HepG2 (cell line): Measurements from ENCODE around the gene LAMTOR3. TPM values are rescaled to one million over a fixed set of nuclear protein-coding genes. Genes with fewer than 3 reads are reported as not detected.

Experiments
- ATAC-seq: fragments of 200-7000 bp; cut with Tn5 transposase; 3 replicates; pipeline ENCODE4 v1.9.1; 2020; ENCODE audit warnings: mild to moderate bottlenecking, moderate library complexity
- BruUV-seq: library from RNA; stranded (reverse); fragments of 400-500 nt; replicated peaks from 2 replicates; lab custom pipeline; 2021; lab: Mats Ljungman, UMichigan
- CTCF ChIA-PET: fragments of 300-600 bp; formaldehyde crosslinking; extraction: SDS; loops from one replicate; lab custom pipeline; 2021; ENCODE audit warnings: low total read pairs, inconsistent platforms, low intra/inter-chr PET ratio; lab: Yijun Ruan, JAX
- POLR2A ChIA-PET: fragments of 350-600 bp; sonication (Branson Sonifier 250); formaldehyde crosslinking; loops from one replicate; lab custom pipeline; 2020; ENCODE audit warnings: antibody characterized with exemption, inconsistent platforms; lab: Yijun Ruan, JAX
- DNase-seq: peaks from one replicate; pipeline ENCODE4 v3.0.0-alpha.2; 2015; ENCODE audit warnings: low spot score
- FAIRE-seq: peaks from 3 replicates; lab custom pipeline; 2011; peaks lifted over from hg19 to GRCh38; lab: Jason Lieb, UNC
- H2AFZ ChIP-seq: one replicate; pipeline ENCODE4 v1.6.1; 2011; ENCODE audit warnings: low read length, inconsistent platforms
- H3K27ac ChIP-seq: fragments of 300-600 bp; 3 replicates; pipeline ENCODE4 v1.8.0; 2011; ENCODE audit warnings: mixed run types, mild to moderate bottlenecking, mixed read lengths, low read length, inconsistent platforms; ENCODE audit not compliant: insufficient read depth; ENCODE audit errors: extremely low read length
- H3K27me3 ChIP-seq, 2 experiments: fragments of 200-600 bp in 1 of 2; 2 replicates in 1 of 2; 3 replicates in 1 of 2; pipeline versions ENCODE4 v1.6.0 to v1.8.0; 2011; ENCODE audit warnings: low read length in 2 of 2, mild to moderate bottlenecking in 2 of 2, moderate library complexity in 2 of 2, inconsistent platforms in 1 of 2; ENCODE audit not compliant: insufficient read depth in 2 of 2, control insufficient read depth in 1 of 2
- H3K36me3 ChIP-seq, 2 experiments: fragments of 200-600 bp in 1 of 2; replicated peaks in 1 of 2; 2 replicates in 1 of 2; 3 replicates in 1 of 2; pipeline versions ENCODE4 v1.5.1 to v1.8.0; 2011; ENCODE audit warnings: low read length in 2 of 2, inconsistent platforms in 1 of 2; ENCODE audit not compliant: insufficient read depth in 2 of 2, control insufficient read depth in 1 of 2
- H3K4me1 ChIP-seq: 2 replicates; pipeline ENCODE4 v1.5.1; 2012; ENCODE audit warnings: low read length, inconsistent platforms; ENCODE audit not compliant: insufficient read depth
- H3K4me2 ChIP-seq: 2 replicates; pipeline ENCODE4 v1.6.0; 2011; ENCODE audit warnings: low read depth, low read length, inconsistent platforms
- H3K4me3 ChIP-seq, 3 experiments: fragments of 200-600 bp in 1 of 3; sonication (generic), shearing (Covaris generic) in 1 of 3; replicated peaks in 1 of 3; 2 replicates each; pipeline ENCODE4 v1.5.1; 2011 to 2016; ENCODE audit warnings: low read length in 3 of 3, inconsistent platforms in 2 of 3, low read depth in 2 of 3, mild to moderate bottlenecking in 2 of 3, control low read depth in 1 of 3, mixed read lengths in 1 of 3; ENCODE audit not compliant: insufficient read depth in 1 of 3
- H3K79me2 ChIP-seq: one replicate; pipeline ENCODE4 v1.6.1; 2011; ENCODE audit warnings: low read length, inconsistent platforms; ENCODE audit not compliant: insufficient read depth
- H3K9ac ChIP-seq: 2 replicates; pipeline ENCODE4 v1.6.0; 2011; ENCODE audit warnings: mild to moderate bottlenecking, low read depth, low read length, inconsistent platforms; ENCODE audit not compliant: insufficient read depth
- H3K9me3 ChIP-seq: 2 replicates; pipeline ENCODE4 v1.5.1; 2012; ENCODE audit warnings: mild to moderate bottlenecking, low read length
- H4K20me1 ChIP-seq: 2 replicates; pipeline ENCODE4 v1.6.0; 2011; ENCODE audit warnings: inconsistent platforms, mild to moderate bottlenecking, low read length, moderate library complexity; ENCODE audit not compliant: insufficient read depth
- BHLHE40 ChIP-seq: IDR thresholded peaks from 2 replicates; pipeline ENCODE4 v1.6.1; 2011; ENCODE audit warnings: low read length, improper control_type of control experiment
- BRF2 ChIP-seq: sonication (generic); formaldehyde crosslinking; IDR thresholded peaks from 2 replicates; pipeline ENCODE4 v1.8.1; 2022; ENCODE audit warnings: mild to moderate bottlenecking, missing genetic modification reagents
- POLR2G ChIP-seq: fragments of 200-400 bp; formaldehyde crosslinking; IDR thresholded peaks from 2 replicates; pipeline ENCODE4 v1.6.1; 2018; ENCODE audit warnings: mild to moderate bottlenecking, low read depth, low read length, moderate library complexity
- TBX2 ChIP-seq: sonication (generic); formaldehyde crosslinking; IDR thresholded peaks from 2 replicates; pipeline ENCODE4 v1.5.0; 2020; ENCODE audit warnings: missing genetic modification reagents, mild to moderate bottlenecking, borderline replicate concordance
- ZFP41 ChIP-seq: sonication (generic); formaldehyde crosslinking; IDR thresholded peaks from 2 replicates; pipeline ENCODE4 v1.4.0; 2020; ENCODE audit warnings: mild to moderate bottlenecking, missing genetic modification reagents, borderline replicate concordance
- ZNF3 ChIP-seq: IDR thresholded peaks from 2 replicates; pipeline ENCODE4 v1.7.0; 2017; ENCODE audit warnings: inconsistent platforms
- WGBS: methylation state at CpG from one replicate; pipeline ENCODE4 v1.1.6; 2017; ENCODE audit warnings: low lambda C conversion rate; 5-methylcytosine and 5-hydroxymethylcytosine counted together
- in situ Hi-C: cut with HindIII; loops from 2 replicates; pipeline ENCODE4 v1.10.0; 2017; ENCODE audit warnings: low pct_unique_long_range_greater_than_20kb; ENCODE audit not compliant: extremely low pct_ligation_motif_present
- intact Hi-C: fragments of 100-400 bp; cut with micrococcal nuclease; formaldehyde crosslinking; loops from one replicate; pipeline ENCODE4 v1.10.0; 2022; ENCODE audit not compliant: unreplicated experiment
- polyA plus RNA-seq, 8 experiments: library from polyadenylated mRNA; depleted of rRNA in 3 of 8; stranded (reverse) in 7 of 8; unstranded in 1 of 8; fragments of >200 nt; fragmentation: Illumina TruSeq in 4 of 8; extraction: Trizol in 4 of 8; gene quantifications; 2 replicates each; pipeline versions ENCODE4 v1.2.1 to v1.2.3, GENCODE V29; 2011 to 2016; ENCODE audit warnings: low read depth in 4 of 8, missing spikeins in 1 of 8, mixed read lengths in 1 of 8; ENCODE audit not compliant: insufficient read depth in 1 of 8
- total RNA-seq, 5 experiments: library from RNA; depleted of rRNA; stranded (reverse); fragments of >200 nt; fragmentation: Illumina TruSeq; extraction: Trizol; gene quantifications; 2 replicates each; pipeline ENCODE4 v1.2.3, GENCODE V29; 2016; ENCODE audit warnings: low read depth in 1 of 5
- TF ChIP-seq, protein P1 (sequence below): IDR thresholded peaks from 2 replicates; pipeline ENCODE4 v1.6.1; 2012; ENCODE audit warnings: low read depth, low read length, improper control_type of control experiment

Gene LAMTOR3
- total and polyA plus RNA-seq, 2 of the 13 experiments (the other 11 are each of a cell fraction or from before 2014, with no cell fraction given), result 47.6 to 49.1 TPM

GRCh38 chr4:99938243-99938753 is 44.1 kb upstream of the LAMTOR3 start:
- no peak overlapping the region for H2AFZ ChIP-seq
- DNase-seq (no peak), FAIRE-seq (no peak), ATAC-seq (no peak)
- 0 out of 5 replicates have a peak, but pooled peaks cover 0 to 1% of the 10 kb centered on the region in 2 experiments for H3K36me3 ChIP-seq
- H3K9me3 ChIP-seq, result peaks cover 18% of the 10 kb centered on the region
- no peak overlapping the region for H3K4me3 ChIP-seq
- BruUV-seq, result no TSS peak
- H3K4me2 ChIP-seq, result no peak overlapping the region
- H3K9ac ChIP-seq, result no peak overlapping the region
- H4K20me1 ChIP-seq, result no peaks in the 10 kb centered on the region; the same call in 1 of the 2 replicates
- CTCF ChIA-PET, result no interaction called here
- intact Hi-C loops, result no loop called here
- in situ Hi-C loops, result no loop called here
- POLR2A ChIA-PET, result no interaction called here
- H3K27ac ChIP-seq, result no peak overlapping the region
- peaks cover 8% of the 10 kb centered on the region for H3K4me1 ChIP-seq
- 97% methylated on average over 3 of the region's 3 CpGs for whole genome bisulfite sequencing
- H3K27me3 ChIP-seq, result no peaks in the 10 kb centered on the region
- H3K79me2 ChIP-seq, result peaks cover 48% of the 10 kb centered on the region
- TF ChIP-seq BHLHE40 (no peak), TBX2 (CRISPR knock-in tag) (no peak), ZFP41 (no peak), BRF2 (no peak), ZNF3 (CRISPR knock-in tag) (no peak), POLR2G (no peak)
- TF ChIP-seq, protein P1, sequence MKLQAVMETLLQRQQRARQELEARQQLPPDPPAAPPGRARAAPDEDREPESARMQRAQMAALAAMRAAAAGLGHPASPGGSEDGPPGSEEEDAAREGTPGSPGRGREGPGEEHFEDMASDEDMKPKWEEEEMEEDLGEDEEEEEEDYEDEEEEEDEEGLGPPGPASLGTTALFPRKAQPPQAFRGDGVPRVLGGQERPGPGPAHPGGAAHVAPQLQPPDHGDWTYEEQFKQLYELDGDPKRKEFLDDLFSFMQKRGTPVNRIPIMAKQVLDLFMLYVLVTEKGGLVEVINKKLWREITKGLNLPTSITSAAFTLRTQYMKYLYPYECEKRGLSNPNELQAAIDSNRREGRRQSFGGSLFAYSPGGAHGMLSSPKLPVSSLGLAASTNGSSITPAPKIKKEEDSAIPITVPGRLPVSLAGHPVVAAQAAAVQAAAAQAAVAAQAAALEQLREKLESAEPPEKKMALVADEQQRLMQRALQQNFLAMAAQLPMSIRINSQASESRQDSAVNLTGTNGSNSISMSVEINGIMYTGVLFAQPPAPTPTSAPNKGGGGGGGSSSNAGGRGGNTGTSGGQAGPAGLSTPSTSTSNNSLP, result no peak
